ENCODE results near the gene ZDHHC4. TPM values are rescaled to one million over a fixed set of nuclear protein-coding genes. Genes with fewer than 3 reads are reported as not detected.
A peak's percentile ranks its signal among the peaks of the same experiment; 100 is the strongest.
"Not testable (repeated sequence)": the region's sequence is repeated elsewhere in the genome, so short reads cannot be mapped to it uniquely, and the experiment has no call there.

The ZDHHC4 gene
- total and polyA plus RNA-seq, 5 experiments from 2014 or later: 39.7 to 81.0 (median 77.2) TPM

DNA sequence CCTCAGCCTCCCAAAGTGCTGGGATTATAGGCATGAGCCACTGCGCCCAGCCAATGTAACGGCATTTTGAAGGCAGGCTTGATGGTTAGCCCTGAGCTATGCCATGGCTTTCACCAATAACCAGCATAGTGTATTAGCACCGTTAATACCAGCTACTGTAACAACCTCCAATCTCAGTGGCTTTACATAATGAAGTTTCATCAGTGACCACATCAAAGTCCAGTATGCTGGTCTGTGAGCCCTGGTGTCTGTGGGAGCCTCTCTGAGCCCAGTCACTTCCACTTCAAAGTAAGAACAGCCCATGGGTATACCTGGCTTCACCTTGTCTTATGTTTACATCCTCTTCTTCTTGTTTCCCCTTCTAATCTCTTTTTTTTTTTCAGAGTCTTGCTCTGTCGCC, 11.6 kb upstream of the ZDHHC4 start:
- Mint-ChIP-seq H3K27ac (peak overlapping the region in 2 of 10 donors; percentile 34 to 52), H3K4me3 (no peak overlapping the region), H3K27me3 (peaks cover 0 to 3% (median 0%) of the 10 kb centered on the region in 5 donors), H3K4me1 (peaks cover 0 to 10% (median 0%) of the 10 kb centered on the region in 4 donors), H3K36me3 (no peaks in the 10 kb centered on the region), H3K9me3 (no peaks in the 10 kb centered on the region)
- POLR2A ChIA-PET: no interaction called here
- no peak for DNase-seq
- no peak for ATAC-seq

DNA sequence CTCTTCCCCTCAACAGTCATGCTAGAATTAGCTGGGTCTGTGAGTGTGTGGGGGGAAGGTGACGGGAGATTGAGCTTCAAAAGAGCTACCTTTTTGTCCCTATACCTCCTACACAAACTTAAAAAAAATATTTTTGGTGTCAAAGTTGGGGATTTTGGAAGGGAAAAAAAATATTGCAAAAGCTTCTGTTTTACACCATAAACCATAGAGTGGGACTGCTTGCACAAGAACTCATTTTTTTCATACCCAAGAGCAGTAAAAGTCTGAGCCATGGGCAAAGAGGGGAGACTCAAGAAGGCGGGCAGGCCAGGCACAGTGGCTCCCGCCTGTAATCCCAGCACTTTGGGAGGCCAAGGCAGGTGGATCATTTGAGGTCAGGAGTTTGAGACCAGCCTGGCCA, 9.4 kb upstream of the ZDHHC4 start:
- POLR2A ChIA-PET: interaction anchor here (1.1 kb wide), 1 partner anchor 22 kb away, joined by 3 read pairs; the partner anchor contains the start of gene INTS15
- H3K9me3 Mint-ChIP-seq: no peaks in the 10 kb centered on the region
- DNase-seq (no peak), ATAC-seq (no peak)
- peaks cover 0 to 10% (median 0%) of the 10 kb centered on the region in 4 donors for H3K4me1 Mint-ChIP-seq
- H3K4me3 Mint-ChIP-seq: no peak overlapping the region
- H3K27ac Mint-ChIP-seq: no peak overlapping the region
- H3K27me3 Mint-ChIP-seq: peaks cover 0 to 3% (median 0%) of the 10 kb centered on the region in 5 donors
- no peaks in the 10 kb centered on the region for H3K36me3 Mint-ChIP-seq

DNA sequence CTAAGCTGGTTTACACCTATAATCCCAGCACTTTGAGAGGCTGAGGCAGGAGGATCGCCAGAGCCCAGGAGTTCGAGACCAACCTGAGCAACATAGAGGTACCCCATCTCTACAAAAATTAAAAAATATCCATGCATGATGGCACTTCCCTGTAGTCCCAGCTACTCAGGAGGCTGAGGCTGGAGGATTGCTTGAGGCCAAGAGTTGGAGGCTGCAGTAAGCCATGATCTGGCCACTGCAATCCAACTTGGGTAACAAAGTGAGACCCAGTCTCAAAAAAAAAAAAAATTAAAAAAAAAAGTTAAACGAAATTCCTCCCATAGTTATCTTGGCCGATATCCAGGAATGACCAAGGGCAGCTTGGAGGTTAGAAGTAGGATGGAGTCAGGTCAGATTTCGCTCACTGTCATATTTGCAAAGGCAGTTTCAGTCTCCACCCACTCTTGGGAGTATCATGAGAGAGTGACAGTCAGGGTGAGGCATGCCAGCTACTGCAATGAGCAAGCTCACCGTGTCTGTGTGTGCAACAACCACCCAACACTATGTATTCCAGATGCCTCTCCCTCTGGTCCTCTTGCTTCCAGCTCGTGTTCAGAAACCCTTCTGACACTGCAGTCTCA, 6.0 kb upstream of the ZDHHC4 start:
- Mint-ChIP-seq H3K9me3 (no peaks in the 10 kb centered on the region), H3K27ac (no peak overlapping the region), H3K4me1 (peaks cover 0 to 2% (median under 1%) of the 10 kb centered on the region in 4 donors), H3K36me3 (no peaks in the 10 kb centered on the region), H3K4me3 (no peak overlapping the region), H3K27me3 (peaks cover 0 to 3% (median 0%) of the 10 kb centered on the region in 5 donors)
- DNase-seq (no peak), ATAC-seq (no peak)
- POLR2A ChIA-PET: no interaction called here

DNA sequence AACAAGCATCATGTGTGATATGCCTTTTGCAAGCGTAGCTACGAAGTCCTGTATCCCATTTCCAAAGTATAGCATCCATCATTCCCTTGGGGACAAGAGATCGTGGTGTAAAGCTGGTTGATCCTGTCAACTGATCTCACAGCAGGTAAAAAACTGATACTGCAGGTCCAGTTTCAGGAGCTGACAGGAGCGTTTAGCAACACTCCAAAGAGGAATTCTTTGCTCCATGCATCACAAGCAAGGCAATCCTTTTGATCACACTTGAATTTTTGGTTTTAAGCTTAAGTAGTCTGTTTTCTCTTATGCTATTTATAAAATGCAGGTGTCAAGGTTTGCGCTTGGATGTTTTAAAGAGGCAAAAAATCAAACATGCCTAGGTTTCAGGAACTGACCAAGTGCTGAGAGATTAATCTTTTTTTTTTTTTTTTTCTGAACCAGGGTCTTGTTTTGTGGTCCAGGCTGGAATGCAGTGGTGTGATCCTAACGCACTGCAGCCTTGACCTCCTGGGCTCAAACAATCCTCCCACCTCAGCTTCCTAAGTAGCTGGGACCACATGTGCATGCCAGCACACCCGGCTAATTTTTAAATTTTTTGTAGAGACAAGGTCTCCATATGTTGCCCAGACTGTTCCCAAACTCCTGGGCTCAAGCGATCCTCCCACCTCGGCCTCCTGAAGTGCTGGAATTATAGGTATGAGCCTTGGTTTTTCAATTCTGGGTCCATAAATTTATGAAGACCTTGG, 1.8 kb upstream of the ZDHHC4 start:
- Mint-ChIP-seq H3K27ac (peak overlapping the region in 7 of 10 donors; percentile 13 to 88 (median 41)), H3K4me1 (peaks cover 1 to 26% (median 13%) of the 10 kb centered on the region in 4 donors), H3K4me3 (peak overlapping the region in 5 of 10 donors; percentile 29 to 76 (median 65)), H3K36me3 (peaks cover 0 to 6% (median 0%) of the 10 kb centered on the region in 3 donors), H3K9me3 (no peaks in the 10 kb centered on the region), H3K27me3 (no peaks in the 10 kb centered on the region)
- no peak for ATAC-seq
- DNase-seq: no peak
- POLR2A ChIA-PET: interaction anchor here (0.6 to 5.3 kb wide), 5 partner anchors 15 to 118 kb away, joined by 3 to 50 read pairs (median 4); partner anchors contain the start of gene INTS15

DNA sequence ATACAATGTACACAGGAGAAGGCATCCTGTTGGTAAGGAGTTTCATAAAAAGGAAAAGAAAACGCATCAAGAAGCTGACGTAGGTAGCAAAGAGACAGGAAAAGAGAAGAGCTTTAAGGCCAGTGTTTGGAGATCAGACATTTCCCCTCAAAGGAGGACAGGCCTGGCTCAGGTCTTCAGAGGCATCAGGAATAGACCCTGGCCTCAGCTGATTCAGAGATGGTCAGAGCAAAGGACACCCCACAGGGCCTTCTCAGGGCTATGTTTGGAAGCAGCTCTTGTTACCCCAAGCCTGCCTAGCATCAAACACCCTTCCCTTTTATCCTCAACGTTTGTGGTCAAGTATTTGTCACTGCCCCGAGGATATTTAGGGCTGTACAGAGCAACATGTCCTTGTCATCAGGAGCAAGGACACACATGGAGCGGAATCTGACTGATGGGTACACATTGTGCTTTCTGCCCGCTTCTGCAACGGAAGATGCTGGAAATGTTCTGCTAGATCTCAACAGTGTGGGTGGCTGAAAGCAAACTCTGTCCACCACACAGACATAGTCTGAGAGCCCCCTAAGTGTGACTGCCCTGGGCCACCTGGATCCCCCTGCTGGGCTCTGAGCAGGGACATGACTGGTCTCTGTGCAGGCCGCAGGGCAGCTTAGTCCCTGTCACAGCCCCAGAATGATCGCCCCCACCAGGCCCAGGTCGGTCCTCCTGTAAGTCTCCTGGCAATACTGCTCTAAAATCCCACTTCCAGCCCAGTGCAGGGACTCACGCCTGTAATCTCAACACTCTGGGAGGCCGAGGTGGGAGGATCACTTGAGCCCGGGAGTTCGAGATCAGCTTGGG, 1.0 kb upstream of the ZDHHC4 start:
- peaks cover 2 to 31% (median 15%) of the 10 kb centered on the region in 4 donors for H3K4me1 Mint-ChIP-seq
- no peaks in the 10 kb centered on the region for H3K9me3 Mint-ChIP-seq
- no peak for DNase-seq
- peak overlapping the region in 9 of 10 donors; percentile 41 to 88 (median 71) for H3K27ac Mint-ChIP-seq
- peaks cover 1 to 14% (median 5%) of the 10 kb centered on the region in 3 donors for H3K36me3 Mint-ChIP-seq
- H3K4me3 Mint-ChIP-seq: peak overlapping the region; percentile 8 to 90 (median 62)
- H3K27me3 Mint-ChIP-seq: no peaks in the 10 kb centered on the region
- ATAC-seq: no peak
- POLR2A ChIA-PET: interaction anchor here (0.6 to 5.3 kb wide), 7 partner anchors 15 to 1363 kb away, joined by 3 to 50 read pairs (median 4); partner anchors contain the start of gene INTS15

DNA sequence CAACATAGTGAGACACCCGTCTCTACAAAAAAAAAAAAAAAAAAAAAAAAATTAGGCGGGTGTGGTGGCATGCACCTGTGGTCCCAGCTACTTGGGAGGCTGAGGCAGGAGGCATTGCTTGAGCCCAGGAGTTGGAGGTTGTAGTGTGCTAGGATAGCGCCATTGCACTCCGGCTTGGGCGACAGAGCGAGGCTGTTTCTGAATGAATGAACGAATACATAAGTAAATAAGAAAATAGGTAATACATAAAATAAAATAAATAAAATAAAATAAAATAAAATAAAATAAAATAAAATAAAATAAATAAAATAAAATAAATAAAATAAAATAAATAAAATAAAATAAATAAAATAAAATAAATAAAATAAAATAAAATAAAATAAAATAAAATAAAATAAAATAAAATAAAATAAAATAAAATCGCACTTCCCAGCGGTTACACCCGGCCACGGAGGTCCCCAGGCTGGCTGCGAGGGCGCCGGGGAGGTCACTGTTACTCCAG, 336 bp upstream of the ZDHHC4 start:
- peaks cover 5 to 21% (median 12%) of the 10 kb centered on the region in 3 donors for H3K36me3 Mint-ChIP-seq
- POLR2A ChIA-PET: interaction anchor here (0.6 to 5.3 kb wide), 7 partner anchors 14 to 1362 kb away, joined by 3 to 50 read pairs (median 3); partner anchors contain the start of gene INTS15
- DNase-seq: peak in 3 of 10 donors; percentile 19 to 30 (median 22)
- peaks cover 7 to 31% (median 17%) of the 10 kb centered on the region in 4 donors for H3K4me1 Mint-ChIP-seq
- ATAC-seq: peak in 1 of 2 donors; percentile 17
- H3K27ac Mint-ChIP-seq: peak overlapping the region in 9 of 10 donors; percentile 59 to 97 (median 95)
- peak overlapping the region; percentile 81 to 92 (median 90) for H3K4me3 Mint-ChIP-seq
- not testable (repeated sequence) for H3K27me3 Mint-ChIP-seq, H3K9me3 Mint-ChIP-seq

DNA sequence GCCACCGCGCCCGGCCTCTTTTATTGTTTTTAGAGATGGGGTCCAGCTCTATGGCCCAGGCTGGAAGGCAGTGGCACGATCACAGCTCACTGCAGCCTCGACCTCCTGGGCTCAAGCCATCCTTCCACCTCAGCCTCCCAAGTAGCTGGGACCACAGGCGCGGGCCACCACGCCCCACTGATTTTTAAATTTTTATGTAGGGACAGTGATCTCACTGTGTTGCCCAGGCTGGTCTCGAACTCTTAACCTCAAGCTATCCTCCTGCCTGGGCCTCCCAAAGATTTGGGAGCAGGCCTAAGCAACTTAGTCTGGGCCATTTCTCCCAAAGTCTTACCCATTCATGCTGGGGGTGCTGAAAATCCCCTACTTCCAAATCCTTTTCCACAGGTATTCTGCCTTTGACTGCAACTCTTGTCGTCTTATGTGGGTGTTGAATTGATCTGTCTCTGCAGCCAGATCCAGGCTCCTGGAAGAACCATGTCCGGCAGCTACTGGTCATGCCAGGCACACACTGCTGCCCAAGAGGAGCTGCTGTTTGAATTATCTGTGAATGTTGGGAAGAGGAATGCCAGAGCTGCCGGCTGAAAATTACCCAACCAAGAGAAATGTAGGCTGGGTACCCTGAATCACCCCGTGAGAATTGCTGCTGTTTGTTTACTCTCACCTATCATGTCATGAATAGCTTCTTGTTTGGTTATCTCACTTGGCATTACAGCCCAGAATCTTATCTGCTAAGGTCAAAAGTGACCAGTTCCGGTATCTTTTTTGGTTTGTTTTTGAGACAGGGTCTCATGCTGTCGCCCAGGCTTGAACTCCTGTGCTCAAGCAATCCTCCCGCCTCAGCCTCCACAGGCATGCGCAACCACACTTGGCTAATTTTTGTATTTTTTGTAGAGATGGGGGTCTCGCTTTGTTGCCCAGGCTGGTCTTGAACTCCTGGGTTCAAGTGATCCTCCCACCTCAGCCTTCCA, 1.1 kb downstream of the ZDHHC4 start:
- Mint-ChIP-seq H3K9me3 (no peaks in the 10 kb centered on the region), H3K27ac (peak overlapping the region; percentile 69 to 97 (median 95)), H3K4me3 (peak overlapping the region; percentile 81 to 92 (median 90)), H3K27me3 (no peaks in the 10 kb centered on the region), H3K36me3 (peaks cover 5 to 34% (median 18%) of the 10 kb centered on the region in 3 donors), H3K4me1 (peaks cover 7 to 31% (median 17%) of the 10 kb centered on the region in 4 donors)
- ATAC-seq (no peak), DNase-seq (no peak)
- POLR2A ChIA-PET: interaction anchor here (0.6 to 5.3 kb wide), 8 partner anchors 7 to 307 kb away, joined by 3 to 50 read pairs (median 4); partner anchors contain the start of gene INTS15

DNA sequence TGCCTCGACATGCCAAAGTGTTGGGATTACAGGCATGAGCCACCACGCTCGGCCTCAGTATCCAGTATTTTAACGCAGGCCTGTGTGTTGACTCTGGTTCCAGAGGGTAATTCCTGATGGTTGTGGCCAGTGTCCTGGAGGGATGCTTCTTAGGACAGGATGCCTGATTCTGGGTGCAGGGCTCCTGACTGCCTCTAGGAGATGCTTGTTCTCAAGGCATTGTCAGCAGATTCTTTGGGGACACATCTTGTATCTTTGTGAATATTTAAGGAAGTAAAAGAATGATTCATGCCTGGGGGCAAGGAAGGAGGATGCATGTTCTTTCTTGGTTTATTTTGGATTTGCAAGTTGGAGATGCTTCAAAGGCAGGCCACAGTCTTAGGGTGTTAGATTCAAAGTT, 2.2 kb downstream of the ZDHHC4 start:
- H3K36me3 Mint-ChIP-seq: peaks cover 5 to 42% (median 22%) of the 10 kb centered on the region in 3 donors
- no peak for DNase-seq
- no peaks in the 10 kb centered on the region for H3K9me3 Mint-ChIP-seq
- ATAC-seq: no peak
- H3K4me3 Mint-ChIP-seq: peak overlapping the region in 9 of 10 donors; percentile 3 to 92 (median 45)
- peaks cover 7 to 31% (median 17%) of the 10 kb centered on the region in 4 donors for H3K4me1 Mint-ChIP-seq
- POLR2A ChIA-PET: interaction anchor here (1.9 kb wide), 1 partner anchor 11 kb away, joined by 6 read pairs; the partner anchor contains the start of gene INTS15
- H3K27ac Mint-ChIP-seq: peak overlapping the region; percentile 13 to 97 (median 83)
- no peaks in the 10 kb centered on the region for H3K27me3 Mint-ChIP-seq

DNA sequence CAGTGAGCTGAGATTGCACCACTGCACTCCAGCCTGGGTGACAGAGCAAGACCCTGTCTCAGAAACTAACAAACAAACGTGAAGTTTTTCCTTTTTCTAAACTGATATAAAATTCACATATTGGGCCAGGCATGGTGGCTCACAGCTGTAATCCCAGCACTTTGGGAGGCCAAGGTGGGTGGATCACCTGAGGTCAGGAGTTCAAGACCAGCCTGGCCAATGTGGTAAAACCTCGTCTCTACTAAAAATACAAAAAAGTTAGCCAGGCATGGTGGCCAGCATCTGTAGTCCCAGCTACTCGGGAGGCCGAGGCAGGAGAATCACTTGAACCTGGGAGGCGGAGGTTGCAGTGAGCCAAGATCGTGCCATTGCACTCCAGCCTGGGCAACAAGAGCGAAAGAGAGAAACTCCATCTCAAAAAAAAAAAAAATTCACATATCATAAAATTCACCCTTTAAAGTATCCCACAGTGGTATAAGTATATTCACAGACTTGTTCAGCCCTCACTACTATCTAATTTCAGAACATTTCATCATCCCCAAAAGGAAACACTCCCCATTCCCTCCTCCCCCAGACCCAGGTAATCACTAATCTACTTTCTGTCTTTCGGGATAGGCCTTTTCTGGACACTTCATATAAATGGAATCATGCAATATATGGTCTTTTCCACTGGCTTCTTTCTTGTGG, 8.6 kb downstream of the ZDHHC4 start:
- not testable (repeated sequence) for DNase-seq
- H3K4me3 Mint-ChIP-seq: peak overlapping the region in 1 of 10 donors; percentile 41
- H3K27ac Mint-ChIP-seq: peak overlapping the region in 1 of 10 donors; percentile 73

DNA sequence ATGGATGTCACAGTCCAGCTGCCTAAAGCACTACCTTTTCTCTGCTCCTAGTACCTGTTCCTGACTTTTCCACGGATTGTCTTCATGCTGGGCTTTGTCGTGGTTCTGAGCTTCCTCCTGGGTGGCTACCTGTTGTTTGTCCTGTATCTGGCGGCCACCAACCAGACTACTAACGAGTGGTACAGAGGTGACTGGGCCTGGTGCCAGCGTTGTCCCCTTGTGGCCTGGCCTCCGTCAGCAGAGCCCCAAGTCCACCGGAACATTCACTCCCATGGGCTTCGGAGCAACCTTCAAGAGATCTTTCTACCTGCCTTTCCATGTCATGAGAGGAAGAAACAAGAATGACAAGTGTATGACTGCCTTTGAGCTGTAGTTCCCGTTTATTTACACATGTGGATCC, 11.3 kb downstream of the ZDHHC4 start:
- Mint-ChIP-seq H3K9me3 (no peaks in the 10 kb centered on the region), H3K27me3 (no peaks in the 10 kb centered on the region), H3K4me3 (peak overlapping the region in 9 of 10 donors; percentile 47 to 93 (median 68)), H3K4me1 (peaks cover 5 to 36% (median 20%) of the 10 kb centered on the region in 4 donors), H3K27ac (peak overlapping the region in 9 of 10 donors; percentile 2 to 94 (median 65)), H3K36me3 (peaks cover 0 to 65% (median 21%) of the 10 kb centered on the region in 3 donors)
- POLR2A ChIA-PET: no interaction called here
- ATAC-seq (no peak), DNase-seq (no peak)

More for the DNA sequence above, 8.6 kb downstream of the ZDHHC4 start:
- POLR2A ChIA-PET: interaction anchor here (1.0 kb wide), 1 partner anchor 8 kb away, joined by 3 read pairs; no protein-coding TSS in a partner anchor
- ATAC-seq, H3K9me3 Mint-ChIP-seq, H3K27me3 Mint-ChIP-seq: not testable (repeated sequence)
- Mint-ChIP-seq H3K36me3 (peaks cover 5 to 68% (median 34%) of the 10 kb centered on the region in 3 donors), H3K4me1 (peaks cover 9 to 12% (median 11%) of the 10 kb centered on the region in 4 donors)

Data from naive thymus-derived CD8-positive, alpha-beta T cell (primary cell).